Immature natural killer cell (primary cell): Measurements from ENCODE around the gene B3GALT6. TPM values are rescaled to one million over a fixed set of nuclear protein-coding genes. Genes with fewer than 3 reads are reported as not detected.

Source experiments
- DNase-seq, 3 donors: peaks; one replicate each; pipeline ENCODE4 v3.0.0; 2022; ENCODE audit warnings: mixed read lengths in 1 of 3
- H3K27ac Mint-ChIP-seq, 6 donors: one replicate each; pipeline ENCODE4 v1.8.0; 2020; ENCODE audit warnings: mixed read lengths in 6 of 6, mild to moderate bottlenecking in 5 of 6, inconsistent platforms in 4 of 6, moderate library complexity in 3 of 6
- H3K27me3 Mint-ChIP-seq, 3 donors: one replicate each; pipeline ENCODE4 v1.8.0; 2020 to 2021; ENCODE audit warnings: low read depth in 3 of 3, mild to moderate bottlenecking in 3 of 3, mixed read lengths in 3 of 3, moderate library complexity in 3 of 3, inconsistent platforms in 1 of 3
- H3K36me3 Mint-ChIP-seq, 3 donors: one replicate each; pipeline ENCODE4 v1.8.0; 2020; ENCODE audit warnings: mixed read lengths in 3 of 3, inconsistent platforms in 2 of 3, mild to moderate bottlenecking in 2 of 3
- H3K4me1 Mint-ChIP-seq, 2 donors: one replicate each; pipeline ENCODE4 v1.8.0; 2020; ENCODE audit warnings: inconsistent platforms in 2 of 2, mild to moderate bottlenecking in 2 of 2, mixed read lengths in 2 of 2, moderate library complexity in 1 of 2
- H3K4me3 Mint-ChIP-seq, 5 donors: one replicate each; pipeline ENCODE4 v1.8.0; 2020; ENCODE audit warnings: mild to moderate bottlenecking in 5 of 5, mixed read lengths in 5 of 5, inconsistent platforms in 3 of 5, moderate library complexity in 3 of 5
- H3K9me3 Mint-ChIP-seq, 6 donors: one replicate each; pipeline ENCODE4 v1.8.0; 2020; ENCODE audit warnings: mild to moderate bottlenecking in 6 of 6, mixed read lengths in 6 of 6, inconsistent platforms in 4 of 6, moderate library complexity in 3 of 6
- polyA plus RNA-seq, 3 donors: library from polyadenylated mRNA; unstranded; fragments of 300-500 nt; fragmentation: Illumina TruSeq; gene quantifications; one replicate each; pipeline ENCODE4 v1.2.3, GENCODE V29; 2021

Gene B3GALT6
- polyA plus RNA-seq, 3 donors from 2014 or later: 5.3 to 13.9 (median 9.9) TPM

DNA sequence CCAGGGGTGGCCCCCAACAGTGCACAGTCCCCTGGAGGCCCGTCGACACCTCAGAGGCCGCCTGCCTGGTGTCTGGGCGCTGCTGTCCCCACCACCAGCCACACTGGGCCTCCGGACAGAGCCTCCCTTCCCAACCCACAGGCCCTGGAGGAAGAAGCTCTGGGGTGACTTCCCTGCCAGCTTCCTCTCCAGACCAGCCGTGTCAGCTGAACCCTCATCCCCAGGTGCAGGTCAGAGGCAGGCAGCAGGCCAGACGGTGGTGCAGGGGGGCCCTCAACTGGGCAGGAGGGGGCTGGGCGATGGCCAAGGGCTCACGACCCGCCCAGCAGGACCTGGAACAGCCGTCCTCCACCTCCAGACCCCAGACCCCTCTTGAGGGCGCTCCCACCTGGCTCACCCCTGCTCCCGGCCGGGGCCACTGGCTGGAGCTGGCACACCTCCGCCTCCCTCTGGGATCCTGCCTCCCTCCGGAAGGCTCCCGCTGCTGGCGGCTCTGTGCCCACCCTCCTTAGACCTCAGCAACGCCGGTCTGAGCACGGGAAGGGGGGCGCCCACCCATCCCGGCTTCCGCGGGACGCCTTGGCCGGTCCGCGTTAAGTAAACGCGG is 26.2 kb upstream of the B3GALT6 start:
- H3K27me3 Mint-ChIP-seq: peaks cover 3 to 19% (median 14%) of the 10 kb centered on the region in 3 donors
- H3K4me1 Mint-ChIP-seq: peaks cover 17 to 37% of the 10 kb centered on the region in 2 donors
- no peaks in the 10 kb centered on the region for H3K9me3 Mint-ChIP-seq
- H3K36me3 Mint-ChIP-seq: no peaks in the 10 kb centered on the region
- H3K27ac Mint-ChIP-seq: peak overlapping the region in 3 of 6 donors; percentile 40 to 80 (median 77)
- DNase-seq: no peak
- peak overlapping the region; percentile 65 to 84 (median 70) for H3K4me3 Mint-ChIP-seq

DNA sequence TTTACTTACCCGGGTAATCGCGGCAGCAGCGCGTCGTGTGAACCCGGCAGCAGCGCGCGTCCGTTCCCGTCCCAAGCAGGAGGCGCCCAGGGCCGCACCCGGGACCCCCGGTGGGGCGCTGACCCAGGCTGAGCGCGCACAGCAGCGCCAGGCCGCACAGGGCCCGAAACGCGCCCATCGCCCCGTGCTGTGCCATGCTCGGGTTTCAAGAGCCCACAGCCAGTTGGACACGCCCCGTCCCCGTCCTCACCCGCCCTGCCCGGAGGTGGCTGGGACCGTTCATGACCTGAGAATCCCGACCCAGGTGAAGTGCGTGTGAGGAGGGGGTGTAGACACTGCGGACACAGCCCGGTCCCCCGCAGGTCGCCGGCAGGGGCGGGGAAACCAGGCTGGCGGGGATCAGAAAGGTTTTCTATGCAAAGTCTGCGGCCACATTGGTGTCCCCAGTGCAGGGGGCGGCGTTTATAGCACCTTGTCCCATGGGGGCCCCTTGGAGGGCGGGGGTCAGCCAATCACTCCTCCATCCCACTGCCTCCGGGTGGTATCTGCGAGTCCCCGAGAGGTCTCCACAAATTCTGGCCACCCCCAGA is 25.6 kb upstream of the B3GALT6 start, which contains the start of gene TNFRSF18:
Gene TNFRSF18 (minus strand): TSS at position 217 of the 590 bp plus-strand sequence. CDS start 21 bp downstream, at position 196.
- Mint-ChIP-seq H3K4me3 (peak within 1 kb of the TSS; percentile 65 to 84 (median 70)), H3K4me1 (peaks cover 21 to 38% of the 10 kb centered on the region in 2 donors), H3K36me3 (no peaks in the 10 kb centered on the region), H3K9me3 (no peaks in the 10 kb centered on the region), H3K27ac (peak within 1 kb of the TSS; percentile 43 to 80 (median 64)), H3K27me3 (peaks cover 3 to 19% (median 14%) of the 10 kb centered on the region in 3 donors)
- peak; percentile 45 to 55 (median 47) for DNase-seq

DNA sequence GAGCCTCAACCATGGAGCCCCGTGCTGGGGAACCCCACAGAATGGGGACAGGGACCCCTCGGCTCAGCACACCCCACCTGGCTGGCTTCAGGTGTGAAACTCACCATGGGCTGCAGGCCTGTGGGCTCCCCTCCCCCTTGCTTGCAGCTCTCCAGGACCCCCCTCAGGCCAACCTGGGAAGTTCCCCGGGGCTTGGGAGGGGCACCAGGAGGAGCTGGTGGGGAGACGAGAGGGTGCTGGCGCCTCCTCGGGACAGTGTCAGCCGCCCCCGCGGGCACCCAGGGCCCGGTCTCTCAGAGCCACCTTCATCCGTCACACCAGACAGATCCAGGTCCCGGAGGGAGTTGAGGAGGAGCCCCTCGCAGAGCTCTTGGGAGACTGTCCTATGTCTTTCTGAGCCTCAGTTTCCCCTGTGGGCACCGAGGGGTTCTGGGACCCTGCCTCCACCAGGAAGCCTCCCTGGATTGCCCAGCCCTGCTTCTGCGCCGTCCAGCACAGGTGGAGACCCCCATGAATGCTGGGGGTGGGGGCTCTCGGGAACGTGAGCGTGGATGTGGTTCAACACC is 25.0 kb upstream of the B3GALT6 start:
- Mint-ChIP-seq H3K36me3 (no peaks in the 10 kb centered on the region), H3K4me3 (peak overlapping the region; percentile 65 to 84 (median 70)), H3K27ac (peak overlapping the region in 5 of 6 donors; percentile 43 to 80 (median 76)), H3K27me3 (peaks cover 3 to 19% (median 14%) of the 10 kb centered on the region in 3 donors), H3K9me3 (no peaks in the 10 kb centered on the region), H3K4me1 (peaks cover 21 to 39% of the 10 kb centered on the region in 2 donors)
- DNase-seq: no peak

DNA sequence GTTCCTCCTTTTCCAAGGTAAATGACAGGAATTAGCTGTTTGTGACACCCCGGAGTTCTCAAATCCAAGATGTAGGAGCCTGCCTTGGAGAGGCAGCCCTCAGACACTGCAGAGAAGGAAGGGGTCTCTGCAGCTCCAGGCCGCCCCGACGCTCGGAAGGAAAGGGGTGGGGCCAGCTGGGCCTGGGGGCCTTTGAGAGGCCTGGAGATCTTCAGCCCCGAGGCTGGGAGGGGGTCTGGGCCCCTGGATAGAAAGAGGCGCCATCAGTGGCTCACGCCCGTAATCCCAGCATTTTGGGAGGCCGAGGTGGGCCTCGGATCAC is 24.5 kb upstream of the B3GALT6 start:
- DNase-seq: no peak
- peaks cover 6 to 22% (median 17%) of the 10 kb centered on the region in 3 donors for H3K27me3 Mint-ChIP-seq
- no peaks in the 10 kb centered on the region for H3K36me3 Mint-ChIP-seq
- H3K4me3 Mint-ChIP-seq: peak overlapping the region; percentile 13 to 90 (median 85)
- H3K9me3 Mint-ChIP-seq: no peaks in the 10 kb centered on the region
- H3K4me1 Mint-ChIP-seq: peaks cover 21 to 42% of the 10 kb centered on the region in 2 donors
- peak overlapping the region; percentile 93 to 97 (median 95) for H3K27ac Mint-ChIP-seq

DNA sequence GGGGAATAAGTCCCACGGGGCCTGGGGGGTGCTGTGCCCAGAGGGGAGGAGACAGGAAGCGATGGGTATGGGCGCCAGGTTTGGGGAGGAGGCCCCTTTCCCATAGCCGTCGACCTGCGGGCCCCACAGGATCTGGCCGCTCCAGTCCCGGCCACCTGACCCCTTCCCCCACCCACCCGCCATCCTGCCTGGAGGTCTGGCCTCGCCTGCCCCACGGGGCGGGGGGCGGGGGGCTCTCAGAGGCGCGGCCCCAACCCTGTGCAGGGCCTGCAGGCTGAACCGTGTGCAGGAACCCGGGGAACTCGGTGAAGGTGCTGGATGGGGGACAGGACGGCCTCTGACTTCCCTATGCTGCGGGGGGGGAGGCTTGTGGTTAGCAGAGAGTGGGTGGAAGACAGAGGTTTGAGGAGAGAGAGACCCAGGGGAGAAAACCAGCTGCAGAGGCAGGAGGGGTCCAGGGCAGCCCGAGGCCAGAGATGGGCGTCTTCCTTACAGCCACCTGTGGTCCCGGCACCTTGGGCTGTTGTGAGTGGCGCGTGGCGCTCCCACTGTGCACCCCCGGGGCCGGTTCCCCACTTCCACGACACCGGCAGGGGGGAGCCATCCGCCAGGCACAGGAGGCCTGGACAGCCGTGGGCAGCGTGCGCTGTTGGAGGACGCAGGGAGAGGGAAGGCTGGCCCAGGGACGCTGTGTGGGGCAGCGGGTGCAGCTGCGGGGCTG is 23.2 kb upstream of the B3GALT6 start:
- H3K36me3 Mint-ChIP-seq: no peaks in the 10 kb centered on the region
- H3K27ac Mint-ChIP-seq: peak overlapping the region; percentile 93 to 97 (median 95)
- peaks cover 14 to 34% (median 27%) of the 10 kb centered on the region in 3 donors for H3K27me3 Mint-ChIP-seq
- peak; percentile 70 to 82 (median 71) for DNase-seq
- H3K4me1 Mint-ChIP-seq: peaks cover 21 to 43% of the 10 kb centered on the region in 2 donors
- no peaks in the 10 kb centered on the region for H3K9me3 Mint-ChIP-seq
- H3K4me3 Mint-ChIP-seq: peak overlapping the region; percentile 81 to 96 (median 87)

DNA sequence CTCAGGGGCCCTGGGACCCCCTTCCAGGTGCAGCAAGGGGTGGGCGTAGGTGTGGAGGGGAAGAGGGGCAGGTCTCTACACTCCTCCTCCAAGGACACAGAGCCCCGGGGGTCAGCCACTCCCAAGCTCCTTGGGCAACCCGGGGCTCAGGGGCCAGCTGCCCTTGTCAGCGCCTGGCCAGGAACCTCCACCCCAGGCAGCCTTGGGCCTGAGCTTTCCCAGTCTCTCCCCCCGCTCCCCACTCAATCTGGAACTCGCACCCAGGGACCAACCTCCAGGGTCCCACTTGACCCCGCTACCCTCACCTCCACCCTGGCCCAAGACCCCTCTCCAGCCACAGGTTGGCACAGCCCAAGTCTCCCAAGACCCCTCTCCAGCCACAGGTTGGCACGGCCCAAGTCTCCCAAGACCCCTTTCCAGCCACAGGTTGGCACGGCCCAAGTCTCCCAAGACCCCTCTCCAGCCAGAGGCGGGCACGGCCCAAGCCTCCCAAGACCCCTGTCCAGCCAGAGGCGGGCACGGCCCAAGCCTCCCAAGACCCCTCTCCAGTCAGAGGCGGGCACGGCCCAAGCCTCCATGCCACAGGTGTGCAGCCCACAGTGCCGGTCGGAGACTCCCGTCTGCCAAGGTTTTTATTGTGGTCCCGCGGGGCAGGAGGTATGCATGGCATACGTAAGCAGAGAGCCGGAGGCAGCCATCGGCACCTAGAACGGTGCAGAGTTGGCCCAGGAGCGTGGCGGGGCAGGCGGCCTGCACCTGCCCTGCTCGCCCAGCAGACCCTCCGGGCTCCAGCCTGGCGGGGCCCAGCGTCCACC is 21.1 kb upstream of the B3GALT6 start:
- H3K4me1 Mint-ChIP-seq: peaks cover 37 to 57% of the 10 kb centered on the region in 2 donors
- peak overlapping the region; percentile 23 to 61 (median 48) for H3K4me3 Mint-ChIP-seq
- DNase-seq: no peak
- no peaks in the 10 kb centered on the region for H3K9me3 Mint-ChIP-seq
- peaks cover 17 to 42% (median 29%) of the 10 kb centered on the region in 3 donors for H3K27me3 Mint-ChIP-seq
- peak overlapping the region in 5 of 6 donors; percentile 64 to 95 (median 81) for H3K27ac Mint-ChIP-seq
- no peaks in the 10 kb centered on the region for H3K36me3 Mint-ChIP-seq

DNA sequence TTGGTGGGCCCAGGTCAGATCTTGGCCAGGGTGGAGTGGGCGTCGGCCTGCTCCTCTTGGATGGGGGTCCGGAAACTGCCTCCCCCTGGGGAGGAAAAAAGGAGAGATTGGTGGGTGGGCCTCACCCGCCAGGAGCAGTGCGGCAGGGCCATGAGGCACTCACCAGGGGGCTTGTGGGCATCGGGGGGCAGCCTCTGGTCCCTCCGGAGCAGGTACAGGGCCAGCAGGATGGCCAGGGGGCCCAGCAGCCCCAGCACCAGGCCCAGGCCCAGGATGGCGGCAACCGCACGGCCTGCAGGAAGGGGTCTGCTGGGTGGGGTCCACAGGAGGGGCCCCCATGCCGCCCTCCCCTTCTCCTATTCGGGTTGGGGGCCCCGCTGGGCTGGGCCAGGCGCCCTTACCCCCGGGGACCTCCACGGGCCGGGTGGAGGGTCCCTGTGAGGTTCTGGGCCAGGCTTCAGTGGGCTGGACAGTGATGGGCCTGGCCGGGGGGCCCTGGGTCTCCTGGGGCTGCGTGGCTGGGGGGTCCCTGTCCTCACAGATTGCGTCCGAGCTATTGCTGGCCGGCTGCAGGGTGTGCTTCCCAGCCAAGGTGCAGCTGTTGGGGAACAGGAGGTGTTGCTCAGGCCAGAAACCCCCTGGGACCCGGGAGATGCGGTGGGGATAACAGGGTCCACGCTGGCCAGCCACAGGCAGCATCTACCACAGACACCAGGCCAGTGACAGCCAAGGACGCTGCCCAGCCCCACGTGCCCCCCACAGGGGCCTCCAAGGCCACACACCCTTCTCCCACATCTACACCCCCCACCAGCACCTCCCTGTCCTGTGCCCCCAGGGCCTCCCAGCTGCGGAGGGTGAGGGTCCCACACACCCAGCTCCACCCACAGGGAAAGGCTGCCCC is 20.2 kb upstream of the B3GALT6 start:
- Mint-ChIP-seq H3K27me3 (peaks cover 22 to 47% (median 27%) of the 10 kb centered on the region in 3 donors), H3K4me3 (peak overlapping the region; percentile 21 to 66 (median 61)), H3K9me3 (no peaks in the 10 kb centered on the region), H3K4me1 (peaks cover 43 to 62% of the 10 kb centered on the region in 2 donors), H3K36me3 (peaks cover 0 to 4% (median 4%) of the 10 kb centered on the region in 3 donors), H3K27ac (peak overlapping the region in 5 of 6 donors; percentile 77 to 88 (median 86))
- no peak for DNase-seq

DNA sequence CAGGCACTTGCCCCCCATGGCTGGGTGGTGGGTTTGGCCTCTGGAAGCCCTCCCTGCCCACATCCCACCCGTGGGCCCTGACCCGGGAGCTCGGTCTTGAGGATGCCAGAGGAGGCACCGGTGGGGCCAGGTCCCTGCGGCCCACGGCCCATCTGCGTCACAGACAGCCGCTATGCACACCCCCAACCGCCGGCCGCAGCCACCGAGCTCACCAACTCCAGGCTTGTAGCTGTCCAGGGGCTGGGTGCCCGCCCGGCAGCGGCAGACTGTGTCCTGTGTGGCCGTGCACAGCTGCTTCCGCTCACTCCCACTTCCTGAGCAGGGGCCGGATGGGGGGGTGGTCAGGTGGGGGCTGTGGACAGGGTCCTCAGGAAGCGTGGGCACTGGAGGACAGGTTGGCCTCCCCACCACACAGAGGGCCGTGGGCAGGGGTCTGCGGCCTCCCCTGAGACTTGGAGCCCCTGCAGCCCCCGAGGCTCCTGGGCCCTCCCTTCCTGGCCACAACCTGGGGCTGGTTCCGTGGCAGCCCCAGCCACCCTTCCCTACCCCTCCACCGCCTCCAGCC is 19.2 kb upstream of the B3GALT6 start:
- DNase-seq: peak; percentile 94 to 97 (median 95)
- Mint-ChIP-seq H3K4me1 (peaks cover 43 to 64% of the 10 kb centered on the region in 2 donors), H3K4me3 (peak overlapping the region; percentile 38 to 63 (median 51)), H3K27ac (peak overlapping the region in 5 of 6 donors; percentile 59 to 88 (median 72)), H3K9me3 (no peaks in the 10 kb centered on the region), H3K36me3 (peaks cover 0 to 7% (median 5%) of the 10 kb centered on the region in 3 donors), H3K27me3 (peaks cover 26 to 54% (median 27%) of the 10 kb centered on the region in 3 donors)

DNA sequence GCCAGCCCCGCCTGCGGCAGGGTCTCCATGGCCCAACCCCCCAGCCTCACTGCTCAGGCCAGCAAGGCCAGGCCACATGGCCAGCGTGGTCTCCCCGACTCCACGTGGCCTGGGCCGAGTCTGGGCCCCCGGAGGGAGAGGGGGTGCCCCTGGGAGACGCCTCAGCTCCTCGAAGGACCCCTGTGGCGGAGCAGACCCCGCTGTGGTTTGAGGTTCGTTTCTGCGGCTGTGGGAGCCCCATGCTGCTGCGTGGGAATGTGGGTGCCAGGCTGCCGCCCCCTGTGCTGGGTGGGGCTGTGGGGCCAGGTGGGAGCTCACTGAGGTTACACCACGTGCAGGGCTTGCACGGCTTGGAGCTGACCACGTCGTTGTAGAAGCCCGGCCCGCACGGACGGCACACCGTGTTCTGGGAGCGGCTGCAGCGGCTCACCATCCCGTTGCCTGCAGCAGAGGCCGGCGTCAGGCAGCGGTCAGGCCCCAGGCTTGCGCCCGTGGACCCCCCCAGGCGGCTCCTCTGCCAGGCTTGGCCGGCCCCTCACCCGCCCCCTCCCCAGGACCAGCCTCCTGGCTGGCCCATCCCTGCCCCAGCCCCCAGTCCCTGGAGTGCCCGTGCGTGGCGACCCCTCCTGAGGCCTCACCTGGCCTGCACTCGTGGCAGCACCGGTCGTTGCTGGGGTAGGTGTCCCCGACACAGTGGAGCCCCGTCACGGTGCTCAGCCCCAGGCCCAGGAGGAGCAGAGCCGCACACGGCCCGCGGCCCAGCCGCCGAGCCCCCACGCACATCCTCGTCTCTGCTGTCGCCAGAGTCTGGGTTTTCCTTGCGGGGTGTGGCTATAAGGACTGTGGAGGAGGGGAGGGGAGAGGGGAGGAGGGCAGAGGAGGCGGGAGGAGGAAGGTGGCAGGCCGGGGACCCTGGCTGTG is 18.4 kb upstream of the B3GALT6 start, which contains the start of gene TNFRSF4:
Gene TNFRSF4 (minus strand): TSS at position 809 of the 921 bp plus-strand sequence. CDS start 26 bp downstream, at position 783.
- peak within 1 kb of the TSS; percentile 81 to 99 (median 91) for H3K27ac Mint-ChIP-seq
- peaks cover 36 to 59% of the 10 kb centered on the region in 2 donors for H3K4me1 Mint-ChIP-seq
- peak within 1 kb of the TSS; percentile 53 to 64 (median 62) for H3K4me3 Mint-ChIP-seq
- peak; percentile 81 to 85 (median 81) for DNase-seq
- peaks cover 21 to 50% (median 26%) of the 10 kb centered on the region in 3 donors for H3K27me3 Mint-ChIP-seq
- H3K9me3 Mint-ChIP-seq: no peaks in the 10 kb centered on the region
- H3K36me3 Mint-ChIP-seq: peaks cover 0 to 10% (median 7%) of the 10 kb centered on the region in 3 donors

DNA sequence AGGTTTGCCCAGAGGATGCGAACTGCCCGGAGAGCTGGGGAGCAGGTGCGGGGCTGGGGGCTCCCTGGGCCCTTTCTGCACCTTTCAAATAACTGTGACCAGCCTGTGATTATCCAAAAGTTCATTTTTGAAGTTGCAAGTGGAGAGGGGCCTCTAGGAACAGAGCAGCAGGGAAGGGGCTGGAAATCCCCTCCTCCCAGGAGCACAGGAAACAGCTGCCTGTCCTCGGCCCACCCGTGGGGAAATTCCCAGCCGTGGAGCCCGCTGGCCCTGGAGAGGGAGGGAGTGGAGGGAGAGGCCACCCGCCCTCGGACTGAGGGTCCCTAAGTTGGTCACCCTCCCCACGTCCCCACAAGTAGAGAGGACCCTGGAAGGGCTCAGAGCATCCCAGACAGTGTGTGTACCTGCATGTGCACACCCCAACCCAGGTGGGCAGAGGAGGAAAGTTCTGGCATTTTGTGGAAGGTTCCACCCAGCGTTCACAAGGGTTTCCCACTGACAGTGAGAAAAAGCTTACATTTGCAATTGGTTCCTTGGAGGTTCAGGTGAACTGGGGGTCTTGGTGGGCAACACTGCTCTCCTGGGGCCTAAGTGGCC is 16.9 kb upstream of the B3GALT6 start:
- DNase-seq: no peak
- H3K27ac Mint-ChIP-seq: peak overlapping the region; percentile 81 to 99 (median 91)
- peaks cover 0 to 10% (median 7%) of the 10 kb centered on the region in 3 donors for H3K36me3 Mint-ChIP-seq
- H3K9me3 Mint-ChIP-seq: no peaks in the 10 kb centered on the region
- H3K4me1 Mint-ChIP-seq: peaks cover 30 to 57% of the 10 kb centered on the region in 2 donors
- peaks cover 21 to 45% (median 24%) of the 10 kb centered on the region in 3 donors for H3K27me3 Mint-ChIP-seq
- H3K4me3 Mint-ChIP-seq: peak overlapping the region in 4 of 5 donors; percentile 50 to 62 (median 56)
